C4-2B (cell line): ENCODE results near the gene NRP1.

Experiments used
- ZFX ChIP-seq: fragments of 450-650 bp; IDR thresholded peaks from 2 replicates; pipeline ENCODE4 v1.6.1; 2017
- TF ChIP-seq, protein P1 (sequence below): fragments of 450-650 bp; conservative IDR thresholded peaks from 2 replicates; pipeline ENCODE4 v1.5.1; 2017; ENCODE audit warnings: mild to moderate bottlenecking

DNA sequence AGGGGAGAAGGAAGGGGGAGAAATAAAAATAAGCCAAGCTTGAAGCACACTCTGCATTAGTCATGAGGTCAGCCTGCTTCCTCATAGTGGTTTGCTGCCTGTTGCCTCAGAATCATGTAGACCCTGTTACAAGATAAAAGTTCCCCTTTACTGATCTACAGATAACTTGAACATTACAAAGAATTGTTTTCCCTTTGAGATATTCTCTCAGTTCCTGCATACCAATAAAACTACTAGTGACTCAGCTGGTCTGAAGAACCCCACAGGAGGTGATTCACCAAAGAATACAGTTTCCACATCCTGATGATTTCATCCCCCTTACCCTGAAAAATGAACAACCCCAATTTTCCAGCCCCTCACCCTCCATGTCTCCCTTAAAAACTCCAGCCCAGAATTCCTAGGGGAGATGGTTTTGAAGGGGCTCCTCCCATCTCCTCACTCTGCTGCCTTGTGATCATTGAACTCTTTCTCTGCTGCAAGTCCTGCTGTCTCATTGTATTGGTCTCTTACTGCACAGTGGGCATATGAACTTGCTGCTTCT lies 31.5 kb upstream of the NRP1 start:
- TF ChIP-seq ZFX = no peak
- TF ChIP-seq, protein P1, sequence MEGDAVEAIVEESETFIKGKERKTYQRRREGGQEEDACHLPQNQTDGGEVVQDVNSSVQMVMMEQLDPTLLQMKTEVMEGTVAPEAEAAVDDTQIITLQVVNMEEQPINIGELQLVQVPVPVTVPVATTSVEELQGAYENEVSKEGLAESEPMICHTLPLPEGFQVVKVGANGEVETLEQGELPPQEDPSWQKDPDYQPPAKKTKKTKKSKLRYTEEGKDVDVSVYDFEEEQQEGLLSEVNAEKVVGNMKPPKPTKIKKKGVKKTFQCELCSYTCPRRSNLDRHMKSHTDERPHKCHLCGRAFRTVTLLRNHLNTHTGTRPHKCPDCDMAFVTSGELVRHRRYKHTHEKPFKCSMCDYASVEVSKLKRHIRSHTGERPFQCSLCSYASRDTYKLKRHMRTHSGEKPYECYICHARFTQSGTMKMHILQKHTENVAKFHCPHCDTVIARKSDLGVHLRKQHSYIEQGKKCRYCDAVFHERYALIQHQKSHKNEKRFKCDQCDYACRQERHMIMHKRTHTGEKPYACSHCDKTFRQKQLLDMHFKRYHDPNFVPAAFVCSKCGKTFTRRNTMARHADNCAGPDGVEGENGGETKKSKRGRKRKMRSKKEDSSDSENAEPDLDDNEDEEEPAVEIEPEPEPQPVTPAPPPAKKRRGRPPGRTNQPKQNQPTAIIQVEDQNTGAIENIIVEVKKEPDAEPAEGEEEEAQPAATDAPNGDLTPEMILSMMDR = no peak
